22Rv1 (cell line): Measurements from ENCODE around the gene LCLAT1.

Experiments used
- H3K27ac ChIP-seq: fragments of 450-650 bp; 2 replicates; pipeline ENCODE4 v1.5.1; 2017
- ZFX ChIP-seq: fragments of 450-650 bp; IDR thresholded peaks from 2 replicates; pipeline ENCODE4 v1.6.1; 2017; ENCODE audit warnings: antibody characterized with exemption, borderline replicate concordance
- TF ChIP-seq, protein P1 (sequence below): fragments of 450-650 bp; IDR thresholded peaks from 2 replicates; pipeline ENCODE4 v1.5.1; 2017; ENCODE audit warnings: mild to moderate bottlenecking

The LCLAT1 gene

DNA sequence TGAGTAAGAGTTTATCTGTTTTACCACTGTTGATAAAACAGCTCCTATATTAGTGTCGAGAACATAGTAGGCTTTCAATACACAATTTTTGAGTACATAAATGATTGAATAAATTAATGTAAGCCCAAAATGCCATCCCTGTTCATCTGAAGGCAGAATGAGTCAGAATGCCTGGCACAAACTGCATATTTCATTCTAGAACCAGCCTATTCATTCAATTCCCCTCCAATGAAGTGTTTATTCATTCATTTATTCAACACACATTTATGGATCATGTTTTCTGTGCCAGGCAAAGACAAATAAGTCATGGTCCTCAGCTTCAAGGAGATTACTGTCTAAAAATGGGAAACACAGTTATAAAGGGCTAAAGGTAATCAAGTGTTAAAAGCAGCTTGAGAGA, 22.8 kb upstream of the LCLAT1 start:
- TF ChIP-seq ZFX: no peak
- TF ChIP-seq, protein P1, sequence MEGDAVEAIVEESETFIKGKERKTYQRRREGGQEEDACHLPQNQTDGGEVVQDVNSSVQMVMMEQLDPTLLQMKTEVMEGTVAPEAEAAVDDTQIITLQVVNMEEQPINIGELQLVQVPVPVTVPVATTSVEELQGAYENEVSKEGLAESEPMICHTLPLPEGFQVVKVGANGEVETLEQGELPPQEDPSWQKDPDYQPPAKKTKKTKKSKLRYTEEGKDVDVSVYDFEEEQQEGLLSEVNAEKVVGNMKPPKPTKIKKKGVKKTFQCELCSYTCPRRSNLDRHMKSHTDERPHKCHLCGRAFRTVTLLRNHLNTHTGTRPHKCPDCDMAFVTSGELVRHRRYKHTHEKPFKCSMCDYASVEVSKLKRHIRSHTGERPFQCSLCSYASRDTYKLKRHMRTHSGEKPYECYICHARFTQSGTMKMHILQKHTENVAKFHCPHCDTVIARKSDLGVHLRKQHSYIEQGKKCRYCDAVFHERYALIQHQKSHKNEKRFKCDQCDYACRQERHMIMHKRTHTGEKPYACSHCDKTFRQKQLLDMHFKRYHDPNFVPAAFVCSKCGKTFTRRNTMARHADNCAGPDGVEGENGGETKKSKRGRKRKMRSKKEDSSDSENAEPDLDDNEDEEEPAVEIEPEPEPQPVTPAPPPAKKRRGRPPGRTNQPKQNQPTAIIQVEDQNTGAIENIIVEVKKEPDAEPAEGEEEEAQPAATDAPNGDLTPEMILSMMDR: no peak

GRCh38 chr2:30425326-30425725, 21.7 kb upstream of the LCLAT1 start:
- H3K27ac ChIP-seq: no peak overlapping the region
- TF ChIP-seq, protein P1: no peak
- no peak for TF ChIP-seq ZFX

More for the DNA sequence above, 22.8 kb upstream of the LCLAT1 start:
- no peak overlapping the region for H3K27ac ChIP-seq

GRCh38 chr2:30427606-30428347, 19.3 kb upstream of the LCLAT1 start:
- no peak overlapping the region for H3K27ac ChIP-seq
- no peak for TF ChIP-seq ZFX

GRCh38 chr2:30428348-30428662, 18.7 kb upstream of the LCLAT1 start:
- no peak overlapping the region for H3K27ac ChIP-seq
- no peak for TF ChIP-seq ZFX
- TF ChIP-seq, protein P1: no peak

DNA sequence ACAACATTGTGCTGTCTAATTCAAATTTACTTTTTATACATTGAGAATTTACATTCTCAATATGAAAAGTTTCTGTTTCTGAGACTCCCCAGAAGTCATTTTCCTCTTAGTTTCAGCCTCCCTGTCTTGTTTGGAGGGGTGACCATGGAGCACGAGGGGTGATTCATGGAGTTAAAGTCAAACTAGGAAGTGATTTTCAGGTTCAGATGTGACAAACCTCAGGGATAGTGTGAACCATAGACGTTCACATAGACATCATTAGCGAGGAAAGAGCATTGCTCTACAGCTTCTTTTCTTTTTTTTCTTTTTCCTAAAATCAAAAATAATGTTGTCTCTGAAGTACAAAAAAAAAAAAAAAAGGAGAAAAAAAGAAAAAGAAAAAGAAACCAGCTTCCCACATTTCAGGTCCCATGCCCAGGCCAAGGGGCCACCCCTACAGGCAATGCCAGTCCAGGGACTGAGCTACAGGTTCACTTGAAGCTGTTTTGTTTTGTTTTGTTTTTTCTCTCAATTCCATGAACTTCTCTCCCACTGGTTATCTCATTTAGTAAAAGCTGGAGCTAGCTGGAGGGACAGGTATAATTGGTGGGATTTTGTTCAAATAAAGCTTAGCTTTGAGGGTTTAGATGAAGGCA, 18.1 kb upstream of the LCLAT1 start:
- TF ChIP-seq, protein P1: no peak
- TF ChIP-seq ZFX: no peak
- H3K27ac ChIP-seq: no peak overlapping the region

- H3K27ac ChIP-seq: no peak overlapping the region
- TF ChIP-seq, protein P1: no peak
- TF ChIP-seq ZFX: no peak
These were observed 13.3 kb upstream of the LCLAT1 start for GRCh38 chr2:30433541-30434299.

DNA sequence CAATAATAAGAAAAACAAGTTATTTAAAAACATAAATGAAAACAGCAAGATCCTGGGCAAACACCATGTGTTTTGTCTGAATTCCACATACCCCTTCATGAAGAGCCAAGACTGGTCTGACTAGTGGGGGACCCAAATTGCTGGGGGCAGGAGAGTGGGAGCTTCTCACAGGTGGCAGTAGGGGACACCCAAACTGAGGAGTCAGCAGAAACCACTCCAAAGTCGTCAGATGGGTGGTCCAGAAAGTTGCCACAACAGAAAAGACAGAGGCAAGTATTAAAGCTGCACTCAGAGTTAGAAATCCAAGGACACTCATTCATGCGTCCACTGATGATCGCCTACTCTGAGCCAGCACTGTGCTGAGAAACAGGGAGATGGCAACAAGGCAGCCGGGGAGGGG, 12.3 kb upstream of the LCLAT1 start:
- TF ChIP-seq ZFX: no peak
- TF ChIP-seq, protein P1: no peak
- no peak overlapping the region for H3K27ac ChIP-seq
